GM12878 (cell line): Measurements from ENCODE around the gene TMCO1. TPM values are rescaled to one million over a fixed set of nuclear protein-coding genes. Genes with fewer than 3 reads are reported as not detected.

Experiments used
- ATAC-seq: fragments of 200-7000 bp; cut with Tn5 transposase; 3 replicates; pipeline ENCODE4 v1.9.1; 2020; ENCODE audit warnings: mild to moderate bottlenecking, moderate library complexity
- Bru-seq: library from RNA; stranded (reverse); fragments of 400-500 nt; gene quantifications from one replicate; lab custom pipeline; 2021; lab: Mats Ljungman, UMichigan
- BruChase-seq, 2 experiments: library from RNA; stranded (reverse); fragments of 400-500 nt; gene quantifications; one replicate each; lab custom pipeline; 2021; lab: Mats Ljungman, UMichigan
- BruUV-seq: library from RNA; stranded (reverse); fragments of 400-500 nt; replicated peaks from 2 replicates; lab custom pipeline; 2021; lab: Mats Ljungman, UMichigan
- CTCF ChIA-PET: fragments of 300-600 bp; sonication (Branson Sonifier 250); formaldehyde crosslinking; extraction: SDS; loops from one replicate; lab custom pipeline; 2021; ENCODE audit warnings: inconsistent platforms; lab: Yijun Ruan, JAX
- POLR2A ChIA-PET: fragments of 350-600 bp; formaldehyde crosslinking; extraction: SDS; loops from one replicate; lab custom pipeline; 2021; ENCODE audit warnings: inconsistent platforms; lab: Charles Lee
- RAD21 ChIA-PET: fragments of 300-600 bp; sonication (Branson Sonifier 250); formaldehyde crosslinking; loops from one replicate; lab custom pipeline; 2023; ENCODE audit warnings: antibody characterized with exemption; ENCODE audit not compliant: unreplicated experiment; lab: Charles Lee
- SMC1A ChIA-PET: fragments of 300-600 bp; sonication (Branson Sonifier 250); formaldehyde crosslinking; loops from one replicate; lab custom pipeline; 2023; ENCODE audit not compliant: unreplicated experiment, uncharacterized antibody; lab: Charles Lee
- DNase-seq: peaks from one replicate; pipeline ENCODE4 v3.0.0-alpha.2; 2011; ENCODE audit warnings: low read depth, low spot score
- FAIRE-seq: peaks from 3 replicates; lab custom pipeline; 2011; peaks lifted over from hg19 to GRCh38; lab: Jason Lieb, UNC
- H2AFZ ChIP-seq: 2 replicates; pipeline ENCODE4 v1.6.0; 2011; ENCODE audit warnings: low read depth, low read length, control low read depth; ENCODE audit not compliant: control insufficient read depth
- H3K27ac ChIP-seq: 2 replicates; pipeline ENCODE4 v1.5.1; 2011; ENCODE audit warnings: control low read depth; ENCODE audit not compliant: control insufficient read depth, insufficient read depth
- H3K27me3 ChIP-seq, 2 experiments: replicated peaks in 1 of 2; 2 replicates each; pipeline versions ENCODE4 v1.6.0 to v1.6.1; 2011; ENCODE audit warnings: low read length in 1 of 2; ENCODE audit not compliant: control insufficient read depth in 2 of 2, insufficient read depth in 2 of 2
- H3K36me3 ChIP-seq, 2 experiments: 2 replicates each; pipeline ENCODE4 v1.5.1; 2011; ENCODE audit warnings: low read length in 1 of 2; ENCODE audit not compliant: control insufficient read depth in 2 of 2, insufficient read depth in 2 of 2
- H3K4me1 ChIP-seq: 2 replicates; pipeline ENCODE4 v1.6.1; 2011; ENCODE audit warnings: mild to moderate bottlenecking, low read length, moderate library complexity, mixed read lengths; ENCODE audit not compliant: control insufficient read depth, insufficient read depth
- H3K4me2 ChIP-seq: 2 replicates; pipeline ENCODE4 v1.6.0; 2011; ENCODE audit warnings: control low read depth; ENCODE audit not compliant: control insufficient read depth, insufficient read depth
- H3K4me3 ChIP-seq: fragments of 200-600 bp; sonication (generic); 2 replicates; pipeline ENCODE4 v1.5.1; 2016
- H3K79me2 ChIP-seq: 2 replicates; pipeline ENCODE4 v1.6.0; 2011; ENCODE audit warnings: low read length; ENCODE audit not compliant: control insufficient read depth, insufficient read depth
- H3K9ac ChIP-seq: 2 replicates; pipeline ENCODE4 v1.8.0; 2011; ENCODE audit warnings: low read length, control low read depth, mixed read lengths; ENCODE audit not compliant: control insufficient read depth, insufficient read depth
- H3K9me3 ChIP-seq: replicated peaks from 3 replicates; pipeline ENCODE4 v1.5.1; 2011; ENCODE audit warnings: mild to moderate bottlenecking, low read length; ENCODE audit not compliant: control insufficient read depth, insufficient read depth
- H4K20me1 ChIP-seq: 2 replicates; pipeline ENCODE4 v1.6.0; 2011; ENCODE audit not compliant: control insufficient read depth, insufficient read depth
- ASH2L ChIP-seq: fragments of 300-600, 200-600 bp; sonication (generic); IDR thresholded peaks from 2 replicates; pipeline ENCODE4 v1.6.1; 2017; ENCODE audit warnings: low read depth, mild to moderate bottlenecking, borderline replicate concordance
- BMI1 ChIP-seq: fragments of 450-650 bp; IDR thresholded peaks from 2 replicates; pipeline ENCODE4 v1.6.1; 2016; ENCODE audit warnings: mild to moderate bottlenecking, moderate library complexity, borderline replicate concordance
- HSF1 ChIP-seq: fragments of 150-350 bp; IDR thresholded peaks from 2 replicates; pipeline ENCODE4 v1.6.1; 2014; ENCODE audit warnings: mild to moderate bottlenecking, low read depth, low read length
- MEF2A ChIP-seq: IDR thresholded peaks from 2 replicates; pipeline ENCODE4 v1.6.1; 2011; ENCODE audit warnings: low read depth, mild to moderate bottlenecking, low read length, moderate library complexity; ENCODE audit not compliant: insufficient read depth
- NBN ChIP-seq: fragments of 450-650 bp; IDR thresholded peaks from 2 replicates; pipeline ENCODE4 v1.6.1; 2016
- SKIL ChIP-seq: fragments of 450-650 bp; IDR thresholded peaks from 2 replicates; pipeline ENCODE4 v1.6.1; 2017; ENCODE audit warnings: mild to moderate bottlenecking, low read depth, inconsistent platforms; ENCODE audit not compliant: poor library complexity, severe bottlenecking
- SMAD1 ChIP-seq: fragments of 450-650 bp; IDR thresholded peaks from 2 replicates; pipeline ENCODE4 v1.6.1; 2018; ENCODE audit warnings: mild to moderate bottlenecking, low read depth; ENCODE audit not compliant: partially characterized antibody
- STAT3 ChIP-seq: IDR thresholded peaks from 2 replicates; pipeline ENCODE4 v1.6.1; 2011; ENCODE audit warnings: low read depth, low read length, improper control_type of control experiment
- SUZ12 ChIP-seq: fragments of 200-600 bp; sonication (generic); IDR thresholded peaks from one replicate; pipeline ENCODE4 v1.6.1; 2018; ENCODE audit warnings: antibody characterized with exemption, mild to moderate bottlenecking; ENCODE audit not compliant: unreplicated experiment
- TAF1 ChIP-seq: IDR thresholded peaks from 2 replicates; pipeline ENCODE4 v1.6.1; 2011; ENCODE audit warnings: mild to moderate bottlenecking, low read depth, low read length, borderline replicate concordance
- TARDBP ChIP-seq: IDR thresholded peaks from 2 replicates; pipeline ENCODE4 v1.6.1; 2016; ENCODE audit warnings: borderline replicate concordance
- TCF12 ChIP-seq: IDR thresholded peaks from 2 replicates; pipeline ENCODE4 v1.6.1; 2011; ENCODE audit warnings: low read depth, mild to moderate bottlenecking, low read length
- ZNF207 ChIP-seq: fragments of 450-650 bp; IDR thresholded peaks from 2 replicates; pipeline ENCODE4 v1.6.1; 2014; ENCODE audit warnings: antibody characterized with exemption, mild to moderate bottlenecking, borderline replicate concordance
- WGBS: methylation state at CpG from one replicate; pipeline ENCODE4 v1.1.6; 2016; ENCODE audit warnings: low lambda C conversion rate; ENCODE audit not compliant: insufficient replicate concordance, insufficient coverage; ENCODE audit errors: missing lambda C conversion rate; 5-methylcytosine and 5-hydroxymethylcytosine counted together
- in situ Hi-C: fragments of 300-500 bp; cut with MboI; formaldehyde crosslinking; loops from 9 replicates; pipeline ENCODE4 v1.14.3; 2018; ENCODE audit warnings: mixed read lengths
- intact Hi-C: fragments of 100-400 bp; cut with micrococcal nuclease; formaldehyde crosslinking; loops from one replicate; pipeline ENCODE4 v1.14.2; 2022; ENCODE audit not compliant: unreplicated experiment
- long read RNA-seq, 2 experiments: library from polyadenylated mRNA; unstranded; transcript quantifications; one replicate each; pipeline ENCODE4 v2.0.0, GENCODE V29; 2019 to 2020
- polyA minus RNA-seq, 3 experiments: library from RNA; depleted of rRNA, polyadenylated mRNA; stranded (reverse); fragments of >200 nt; gene quantifications; 2 replicates each; pipeline ENCODE4 v1.2.3, GENCODE V29; 2011
- polyA plus RNA-seq, 11 experiments: library from polyadenylated mRNA; depleted of rRNA in 4 of 11; unstranded in 6 of 11; stranded (reverse) in 5 of 11; fragments of >200 nt; fragmentation: Nextera tagmentation in 4 of 11; fragmentation: Illumina TruSeq in 1 of 11; extraction: Ambion mirVana in 4 of 11; extraction: Trizol in 1 of 11; gene quantifications; 1 replicate in 1 of 11; 2 replicates in 10 of 11; pipeline versions ENCODE4 v1.2.1 to v1.2.3, GENCODE V29; 2011 to 2016; ENCODE audit warnings: inconsistent platforms in 2 of 11, missing spikeins in 2 of 11, low read depth in 1 of 11
- total RNA-seq, 4 experiments: library from RNA; depleted of rRNA in 3 of 4; stranded (reverse); fragments of >200 nt in 3 of 4; fragmentation: Illumina TruSeq in 1 of 4; extraction: Trizol in 1 of 4; gene quantifications; 2 replicates each; pipeline versions ENCODE4 v1.2.1 to v1.2.3, GENCODE V29; 2013 to 2021

The TMCO1 gene
- 32.3 and 40.1 TPM in 2 replicates for total RNA-seq (2013; cell fraction: nucleolus; rRNA removed)
- total RNA-seq (2014; rRNA removed) (56.1 and 77.1 TPM in 2 replicates), total RNA-seq (2014; rRNA removed; fragmentation: Illumina TruSeq; extraction: Trizol) (72.6 and 76.3 TPM in 2 replicates), total RNA-seq (2021) (63.6 and 70.0 TPM in 2 replicates), polyA plus RNA-seq (2011; rRNA removed) (166 and 184 TPM in 2 replicates), polyA plus RNA-seq (2014; fragmentation: Illumina TruSeq; extraction: Trizol) (97.5 and 125 TPM in 2 replicates), polyA plus RNA-seq (2014; fragmentation: Nextera tagmentation; extraction: Ambion mirVana) (100 to 1,000 TPM; 184 to 253 TPM), polyA plus RNA-seq (2014; rRNA removed) (43.9 and 50.3 TPM in 2 replicates), polyA plus RNA-seq (2016; fragmentation: Nextera tagmentation; extraction: Ambion mirVana) (100 to 1,000 TPM; 155 to 156 TPM), polyA minus RNA-seq (2011; rRNA and poly(A)+ RNA removed) (61.0 and 95.8 TPM in 2 replicates), Bru-seq, nascent RNA (percentile 67 among the genes with signal in this experiment), BruChase-seq, experiment 1, labeled RNA remaining after a 6-hour chase (percentile 64 among the genes with signal in this experiment), BruChase-seq, experiment 2, labeled RNA remaining after a 2-hour chase (percentile 62 among the genes with signal in this experiment)
- 41.1 TPM for polyA plus RNA-seq (2011; ENCODE audit: low read depth)
- 66.8 and 102 TPM in 2 replicates for polyA plus RNA-seq (2011; cell fraction: cytosol; rRNA removed)
- 30.7 and 39.8 TPM in 2 replicates for polyA plus RNA-seq (2011; cell fraction: nucleus; rRNA removed)
- polyA plus RNA-seq (2012), result 56.9 and 61.5 TPM in 2 replicates
- 25.5 and 26.7 TPM in 2 replicates for polyA minus RNA-seq (2011; cell fraction: cytosol; rRNA and poly(A)+ RNA removed)
- 20.3 and 32.4 TPM in 2 replicates for polyA minus RNA-seq (2011; cell fraction: nucleus; rRNA and poly(A)+ RNA removed)
- long read RNA-seq, experiment 1, full-length matches to known transcripts, result 95 of 101 reads
- long read RNA-seq, experiment 1, partial matches to known transcripts, result 1 of 101 reads
- long read RNA-seq, experiment 1, other reads (novel, unspliced or antisense), result 5 of 101 reads
- long read RNA-seq, experiment 2, full-length matches to known transcripts, result 625 of 678 reads
- long read RNA-seq, experiment 2, partial matches to known transcripts, result 9 of 678 reads
- long read RNA-seq, experiment 2, other reads (novel, unspliced or antisense), result 44 of 678 reads

GRCh38 chr1:165768513-165769394 is at the start of gene TMCO1:
TSS of gene TMCO1 (minus strand) at chr1:165768868. CDS start at chr1:165768751, 117 bp downstream.
- H2AFZ ChIP-seq, result peak within 1 kb of the TSS; percentile 99
- peak; percentile 93 for DNase-seq
- H3K36me3 ChIP-seq, result peaks cover 0 to 12% of the 10 kb centered on the region in 2 experiments; a peak in 2 of 4 replicates
- in situ Hi-C loops, result loop anchor here (5.0 kb wide), 2 partner anchors 59 to 119 kb away; partner anchors contain the start of gene UCK2
- CTCF ChIA-PET, result interaction anchor here (1.0 to 2.3 kb wide), 14 partner anchors 21 to 156 kb away, joined by 3 to 7 read pairs (median 4); partner anchors contain the start of gene ALDH9A1
- no peaks in the 10 kb centered on the region for H3K27me3 ChIP-seq
- H4K20me1 ChIP-seq, result no peaks in the 10 kb centered on the region
- H3K79me2 ChIP-seq, result peaks cover 28% of the 10 kb centered on the region
- peak within 1 kb of the TSS; percentile 86 for H3K9ac ChIP-seq
- RAD21 ChIA-PET, result interaction anchor here (0.7 to 2.8 kb wide), 20 partner anchors 9 to 170 kb away, joined by 3 to 16 read pairs (median 4); partner anchors contain the start of genes ALDH9A1 and UCK2
- peak; percentile 98 for ATAC-seq
- no TSS peak for BruUV-seq
- H3K27ac ChIP-seq, result peak within 1 kb of the TSS; percentile 92
- intact Hi-C loops, result loop anchor here (2.0 to 5.0 kb wide), 3 partner anchors 60 to 171 kb away; no protein-coding TSS in a partner anchor
- no peaks in the 10 kb centered on the region for H3K9me3 ChIP-seq
- peak within 1 kb of the TSS; percentile 79 for H3K4me3 ChIP-seq
- SMC1A ChIA-PET, result interaction anchor here (0.6 to 3.0 kb wide), 27 partner anchors 9 to 171 kb away, joined by 3 to 20 read pairs (median 5); partner anchors contain the start of gene UCK2
- WGBS, result 1% methylated on average over 55 of the region's 56 CpGs
- POLR2A ChIA-PET, result interaction anchor here (0.7 to 3.5 kb wide), 5 partner anchors 9 to 103 kb away, joined by 3 to 15 read pairs (median 4); partner anchors contain the start of gene UCK2
- peak within 1 kb of the TSS; percentile 96 for H3K4me2 ChIP-seq
- peak; percentile 96 for FAIRE-seq
- peaks cover 10% of the 10 kb centered on the region; the same call in 1 of the 2 replicates for H3K4me1 ChIP-seq
- no peak for TF ChIP-seq HSF1
- peak; percentile 89 for TF ChIP-seq NBN
- peak; percentile 50; the same call in 1 of the 2 replicates for TF ChIP-seq TCF12
- TF ChIP-seq TARDBP, result peak; percentile 34; the same call in 1 of the 2 replicates
- no peak for TF ChIP-seq STAT3
- TF ChIP-seq SKIL, result peak; percentile 73
- TF ChIP-seq BMI1, result no peak
- TF ChIP-seq SUZ12, result no peak
- TF ChIP-seq ASH2L, result no peak
- TF ChIP-seq TAF1, result peak; percentile 93
- TF ChIP-seq ZNF207, result peak; percentile 91; the same call in 1 of the 2 replicates
- TF ChIP-seq MEF2A, result no peak; the same call in 1 of the 2 replicates
- no peak for TF ChIP-seq SMAD1
